Measurements from ENCODE around the gene SAMHD1. TPM values are rescaled to one million over a fixed set of nuclear protein-coding genes. Genes with fewer than 3 reads are reported as not detected.
"Not testable (repeated sequence)": the region's sequence is repeated elsewhere in the genome, so short reads cannot be mapped to it uniquely, and the experiment has no call there.

SAMHD1 gene
- polyA plus RNA-seq, 2 of the 4 experiments (the other 2 are of a cell fraction) = 9.8 to 11.7 TPM

- Histone ChIP-seq H3K27ac (no peak overlapping the region), H3K9me3 (no peaks in the 10 kb centered on the region), H3K4me3 (no peak overlapping the region), H3K4me2 (no peak overlapping the region), H3K4me1 (no peaks in the 10 kb centered on the region)
- FAIRE-seq (no peak), DNase-seq (ENCODE audit: low read depth in 1 of 2, low spot score in 1 of 2) (no peak), ATAC-seq (no peak)
- ChIA-PET CTCF (interaction anchor here (1.4 to 2.2 kb wide), 2 partner anchors 18 to 30 kb away, joined by 4 to 13 read pairs; no protein-coding TSS in a partner anchor), POLR2A (interaction anchor here (0.6 kb wide), 1 partner anchor 923 kb away, joined by 7 read pairs; no protein-coding TSS in a partner anchor)
- TF ChIP-seq PHF8 (IDR thresholded peaks at IDR 0.05; ENCODE audit: borderline replicate concordance, low read depth) = no peak
- 81% methylated on average over 2 of the region's 2 CpGs for WGBS (ENCODE audit: missing lambda C conversion rate)
Measured at GRCh38 chr20:36916199-36916598, 35.3 kb downstream of the SAMHD1 start.

GRCh38 chr20:36908603-36909002 is 42.9 kb downstream of the SAMHD1 start:
- 94% methylated on average over 4 of the region's 4 CpGs for WGBS (ENCODE audit: missing lambda C conversion rate)
- POLR2A ChIA-PET = no interaction called here
- FAIRE-seq (no peak), ATAC-seq (no peak), DNase-seq (ENCODE audit: low read depth in 1 of 2, low spot score in 1 of 2) (no peak)
- no peak overlapping the region for H3K4me2 ChIP-seq
- H3K4me1 ChIP-seq = no peaks in the 10 kb centered on the region
- no peaks in the 10 kb centered on the region for H3K9me3 ChIP-seq
- no peak overlapping the region for H3K27ac ChIP-seq
- CTCF ChIA-PET = interaction anchor here (1.5 to 2.4 kb wide), 3 partner anchors 11 to 100 kb away, joined by 3 to 9 read pairs (median 7); no protein-coding TSS in a partner anchor
- H3K4me3 ChIP-seq = no peak overlapping the region
- no peak for TF ChIP-seq FOSL2 (IDR thresholded peaks at IDR 0.05)
- no peak for TF ChIP-seq FOSL2 (CRISPR knock-in tag; IDR thresholded peaks at IDR 0.05)

- 92% methylated on average over 7 of the region's 7 CpGs for WGBS (ENCODE audit: missing lambda C conversion rate)
- H3K9me3 ChIP-seq; H3K4me1 ChIP-seq; DNase-seq (ENCODE audit: low read depth in 1 of 2, low spot score in 1 of 2); H3K4me3 ChIP-seq; H3K4me2 ChIP-seq; H3K27ac ChIP-seq; FAIRE-seq; ATAC-seq; POLR2A ChIA-PET: not testable (repeated sequence)
- CTCF ChIA-PET = interaction anchor here (1.1 to 1.3 kb wide), 2 partner anchors 13 to 18 kb away, joined by 3 to 4 read pairs; no protein-coding TSS in a partner anchor
Measured at GRCh38 chr20:36906086-36906485, 45.4 kb downstream of the SAMHD1 start.

GRCh38 chr20:36905566-36905965 is 45.9 kb downstream of the SAMHD1 start:
- H3K4me1 ChIP-seq; DNase-seq (ENCODE audit: low read depth in 1 of 2, low spot score in 1 of 2); POLR2A ChIA-PET; H3K27ac ChIP-seq; ATAC-seq; H3K4me2 ChIP-seq; CTCF ChIA-PET; H3K9me3 ChIP-seq; FAIRE-seq; H3K4me3 ChIP-seq: not testable (repeated sequence)
- WGBS (ENCODE audit: missing lambda C conversion rate) = 93% methylated on average over 10 of the region's 10 CpGs

GRCh38 chr20:36904690-36905089 is 46.8 kb downstream of the SAMHD1 start:
- ATAC-seq (no peak), DNase-seq (ENCODE audit: low read depth in 1 of 2, low spot score in 1 of 2) (no peak), FAIRE-seq (no peak)
- Histone ChIP-seq H3K9me3 (no peaks in the 10 kb centered on the region), H3K4me3 (no peak overlapping the region), H3K27ac (no peak overlapping the region), H3K4me2 (no peak overlapping the region), H3K4me1 (no peaks in the 10 kb centered on the region)
- WGBS (ENCODE audit: missing lambda C conversion rate) = 94% methylated on average over 2 of the region's 2 CpGs
- POLR2A ChIA-PET = no interaction called here
- CTCF ChIA-PET = interaction anchor here (0.6 to 0.9 kb wide), 2 partner anchors 17 to 240 kb away, joined by 3 read pairs; no protein-coding TSS in a partner anchor
- TF ChIP-seq RARB (CRISPR knock-in tag; IDR thresholded peaks at IDR 0.05) (no peak), POLR2AphosphoS2 (conservative IDR thresholded peaks at IDR 0.05; ENCODE audit: low read length) (no peak), ZC3H11A (IDR thresholded peaks at IDR 0.05) (no peak), ESRRA (IDR thresholded peaks at IDR 0.05; ENCODE audit: borderline replicate concordance, low read length) (no peak), NPAS2 (CRISPR knock-in tag; IDR thresholded peaks at IDR 0.05; ENCODE audit: borderline replicate concordance) (no peak), NFE2L2 (conservative IDR thresholded peaks at IDR 0.05; ENCODE audit: low read length) (no peak), FOSB (CRISPR knock-in tag; IDR thresholded peaks at IDR 0.05) (no peak), NR3C1 (IDR thresholded peaks at IDR 0.05) (no peak)

GRCh38 chr20:36895036-36895435 is 56.5 kb downstream of the SAMHD1 start:
- FAIRE-seq = no peak
- POLR2A ChIA-PET = no interaction called here
- no peak for TF ChIP-seq CBX8 (IDR thresholded peaks at IDR 0.05)
- TF ChIP-seq MAFK (IDR thresholded peaks at IDR 0.05; ENCODE audit: partially characterized antibody) = no peak
- no peak for TF ChIP-seq CBX2 (IDR thresholded peaks at IDR 0.05; ENCODE audit: borderline replicate concordance, low read depth)
- Histone ChIP-seq H3K4me3 (no peak overlapping the region), H3K4me1 (no peaks in the 10 kb centered on the region), H3K4me2 (no peak overlapping the region), H3K27ac (no peak overlapping the region), H3K9me3 (no peaks in the 10 kb centered on the region)
- 89% methylated on average over 2 of the region's 2 CpGs for WGBS (ENCODE audit: missing lambda C conversion rate)
- DNase-seq (ENCODE audit: low read depth in 1 of 2, low spot score in 1 of 2) = no peak
- CTCF ChIA-PET = interaction anchor here (1.4 to 2.0 kb wide), 2 partner anchors 24 to 86 kb away, joined by 3 to 8 read pairs; no protein-coding TSS in a partner anchor
- ATAC-seq = no peak

All from A549 (cell line).